ENCODE measurements around the gene ARIH1. TPM values are rescaled to one million over a fixed set of nuclear protein-coding genes. Genes with fewer than 3 reads are reported as not detected.
"Not testable (repeated sequence)": the region's sequence is repeated elsewhere in the genome, so short reads cannot be mapped to it uniquely, and the experiment has no call there.

The ARIH1 gene
- total RNA-seq, 1 experiment from 2014 or later = 63.0 TPM

GRCh38 chr15:72614810-72615532, 140.8 kb downstream of the ARIH1 start:
- Histone ChIP-seq H3K9ac (ENCODE audit: low read length) (no peak overlapping the region), H3K4me2 (ENCODE audit: low read length) (no peak overlapping the region), H3K27ac (ENCODE audit: low read length) (no peak overlapping the region), H3K79me2 (ENCODE audit: low read length) (no peaks in the 10 kb centered on the region), H3K9me3 (ENCODE audit: low read length) (no peaks in the 10 kb centered on the region), H3K9me2 (replicated peaks; ENCODE audit: low read length) (no peaks in the 10 kb centered on the region), H3K4me1 (ENCODE audit: insufficient read depth, low read length) (no peaks in the 10 kb centered on the region), H3K27me3 (ENCODE audit: low read length) (no peaks in the 10 kb centered on the region), H4K20me1 (ENCODE audit: low read length) (no peaks in the 10 kb centered on the region), H2AFZ (ENCODE audit: low read length) (no peak overlapping the region), H3K36me3 (ENCODE audit: low read depth, low read length) (no peaks in the 10 kb centered on the region), H3K4me3 (ENCODE audit: low read length) (no peak overlapping the region), H3F3A (ENCODE audit: low read length, unreplicated experiment) (no peaks in the 10 kb centered on the region)
- no peak for DNase-seq
- intact Hi-C loops (cut with micrococcal nuclease) = no loop called here
- ChIA-PET POLR2A (ENCODE audit: unreplicated experiment) (no interaction called here), CTCF (no interaction called here)
- no peak for TF ChIP-seq EZH2phosphoT487 (IDR thresholded peaks at IDR 0.05; ENCODE audit: borderline replicate concordance, low read length)
- TF ChIP-seq EZH2 (IDR thresholded peaks at IDR 0.05; ENCODE audit: low read length, unreplicated experiment) = no peak
- TF ChIP-seq CTCF (conservative IDR thresholded peaks at IDR 0.05; ENCODE audit: low read depth, low read length) = no peak
- no TSS peak for BruUV-seq (replicated peaks)
- no peak for ATAC-seq

GRCh38 chr15:72615533-72616233, 141.6 kb downstream of the ARIH1 start:
- H3K36me3 ChIP-seq (ENCODE audit: low read depth, low read length); H4K20me1 ChIP-seq (ENCODE audit: low read length); H3K4me1 ChIP-seq (ENCODE audit: insufficient read depth, low read length); H3K4me2 ChIP-seq (ENCODE audit: low read length); H3K9me2 ChIP-seq (replicated peaks; ENCODE audit: low read length); H3K9me3 ChIP-seq (ENCODE audit: low read length); CTCF ChIA-PET; BruUV-seq (replicated peaks); H3K9ac ChIP-seq (ENCODE audit: low read length); ATAC-seq; POLR2A ChIA-PET (ENCODE audit: unreplicated experiment); DNase-seq; H3K79me2 ChIP-seq (ENCODE audit: low read length); H2AFZ ChIP-seq (ENCODE audit: low read length); intact Hi-C loops (cut with micrococcal nuclease); H3F3A ChIP-seq (ENCODE audit: low read length, unreplicated experiment); H3K4me3 ChIP-seq (ENCODE audit: low read length); H3K27ac ChIP-seq (ENCODE audit: low read length); H3K27me3 ChIP-seq (ENCODE audit: low read length): not testable (repeated sequence)

GRCh38 chr15:72616491-72617210, 142.5 kb downstream of the ARIH1 start:
- H3K36me3 ChIP-seq (ENCODE audit: low read depth, low read length) = no peaks in the 10 kb centered on the region
- no peak overlapping the region for H3K27ac ChIP-seq (ENCODE audit: low read length)
- H3K4me2 ChIP-seq (ENCODE audit: low read length) = no peak overlapping the region
- no peaks in the 10 kb centered on the region for H3K9me2 ChIP-seq (replicated peaks; ENCODE audit: low read length)
- no peaks in the 10 kb centered on the region for H3K79me2 ChIP-seq (ENCODE audit: low read length)
- no peaks in the 10 kb centered on the region for H4K20me1 ChIP-seq (ENCODE audit: low read length)
- no peak overlapping the region for H3K4me3 ChIP-seq (ENCODE audit: low read length)
- no peaks in the 10 kb centered on the region for H3K9me3 ChIP-seq (ENCODE audit: low read length)
- ATAC-seq = no peak
- H3K9ac ChIP-seq (ENCODE audit: low read length) = no peak overlapping the region
- no TSS peak for BruUV-seq (replicated peaks)
- ChIA-PET POLR2A (ENCODE audit: unreplicated experiment) (no interaction called here), CTCF (no interaction called here)
- TF ChIP-seq CTCF (conservative IDR thresholded peaks at IDR 0.05; ENCODE audit: low read depth, low read length) = no peak
- no peak for TF ChIP-seq EZH2 (IDR thresholded peaks at IDR 0.05; ENCODE audit: low read length, unreplicated experiment)
- no peak for TF ChIP-seq EZH2phosphoT487 (IDR thresholded peaks at IDR 0.05; ENCODE audit: borderline replicate concordance, low read length)
- DNase-seq = no peak
- no peaks in the 10 kb centered on the region for H3K4me1 ChIP-seq (ENCODE audit: insufficient read depth, low read length)
- no peak overlapping the region for H2AFZ ChIP-seq (ENCODE audit: low read length)
- H3K27me3 ChIP-seq (ENCODE audit: low read length) = no peaks in the 10 kb centered on the region
- intact Hi-C loops (cut with micrococcal nuclease) = no loop called here
- H3F3A ChIP-seq (ENCODE audit: low read length, unreplicated experiment) = no peaks in the 10 kb centered on the region

- CTCF ChIA-PET; H4K20me1 ChIP-seq (ENCODE audit: low read length); H3K27me3 ChIP-seq (ENCODE audit: low read length); H2AFZ ChIP-seq (ENCODE audit: low read length); DNase-seq; H3K4me2 ChIP-seq (ENCODE audit: low read length); H3K9ac ChIP-seq (ENCODE audit: low read length); H3K36me3 ChIP-seq (ENCODE audit: low read depth, low read length); H3K4me3 ChIP-seq (ENCODE audit: low read length); ATAC-seq; H3K9me3 ChIP-seq (ENCODE audit: low read length); H3F3A ChIP-seq (ENCODE audit: low read length, unreplicated experiment); POLR2A ChIA-PET (ENCODE audit: unreplicated experiment); H3K79me2 ChIP-seq (ENCODE audit: low read length); H3K27ac ChIP-seq (ENCODE audit: low read length); BruUV-seq (replicated peaks); H3K4me1 ChIP-seq (ENCODE audit: insufficient read depth, low read length); H3K9me2 ChIP-seq (replicated peaks; ENCODE audit: low read length); intact Hi-C loops (cut with micrococcal nuclease): not testable (repeated sequence)
These were observed 149.7 kb downstream of the ARIH1 start for GRCh38 chr15:72623854-72624253.

GRCh38 chr15:72626153-72626552, 152.0 kb downstream of the ARIH1 start:
- H3K36me3 ChIP-seq (ENCODE audit: low read depth, low read length); H3K27ac ChIP-seq (ENCODE audit: low read length); H3K79me2 ChIP-seq (ENCODE audit: low read length); H3K4me2 ChIP-seq (ENCODE audit: low read length); H3F3A ChIP-seq (ENCODE audit: low read length, unreplicated experiment); H3K9me2 ChIP-seq (replicated peaks; ENCODE audit: low read length); H3K4me3 ChIP-seq (ENCODE audit: low read length); H3K9ac ChIP-seq (ENCODE audit: low read length); ATAC-seq; H4K20me1 ChIP-seq (ENCODE audit: low read length); POLR2A ChIA-PET (ENCODE audit: unreplicated experiment); H2AFZ ChIP-seq (ENCODE audit: low read length); BruUV-seq (replicated peaks); H3K9me3 ChIP-seq (ENCODE audit: low read length); intact Hi-C loops (cut with micrococcal nuclease); H3K27me3 ChIP-seq (ENCODE audit: low read length); CTCF ChIA-PET; H3K4me1 ChIP-seq (ENCODE audit: insufficient read depth, low read length); DNase-seq: not testable (repeated sequence)
